HepG2 (cell line): ENCODE data around the gene TMEM127. TPM values are rescaled to one million over a fixed set of nuclear protein-coding genes. Genes with fewer than 3 reads are reported as not detected.
A peak's percentile ranks its signal among the peaks of the same experiment; 100 is the strongest.

ENCODE experiments used
- ARNT ChIP-seq: fragments of 450-650 bp; IDR thresholded peaks from 2 replicates; pipeline ENCODE4 v1.6.1; 2017
- ATRX ChIP-seq: sonication (generic); formaldehyde crosslinking; IDR thresholded peaks from 2 replicates; pipeline ENCODE4 v1.4.0; 2020; ENCODE audit warnings: missing genetic modification reagents, borderline replicate concordance
- FIP1L1 ChIP-seq: fragments of 200-400 bp; formaldehyde crosslinking; IDR thresholded peaks from 2 replicates; pipeline ENCODE4 v1.6.1; 2018; ENCODE audit warnings: low read depth, mild to moderate bottlenecking, low read length, moderate library complexity, borderline replicate concordance; ENCODE audit not compliant: insufficient read depth
- GABPB1 ChIP-seq: IDR thresholded peaks from 2 replicates; pipeline ENCODE4 v1.6.1; 2016; ENCODE audit warnings: mild to moderate bottlenecking, missing genetic modification reagents, moderate library complexity, missing compliant biosample characterization
- GLI4 ChIP-seq: sonication (generic); formaldehyde crosslinking; IDR thresholded peaks from 2 replicates; pipeline ENCODE4 v1.5.1; 2020; ENCODE audit warnings: missing genetic modification reagents, mild to moderate bottlenecking, moderate library complexity, borderline replicate concordance
- HHEX ChIP-seq: IDR thresholded peaks from 2 replicates; pipeline ENCODE4 v1.6.1; 2016; ENCODE audit warnings: control low read depth
- IRX3 ChIP-seq: sonication (generic); formaldehyde crosslinking; IDR thresholded peaks from 2 replicates; pipeline ENCODE4 v1.8.1; 2023; ENCODE audit warnings: mild to moderate bottlenecking, low read depth, missing genetic modification reagents, borderline replicate concordance
- KLF11 ChIP-seq: IDR thresholded peaks from 2 replicates; pipeline ENCODE4 v1.6.1; 2016; ENCODE audit warnings: missing compliant biosample characterization
- MED8 ChIP-seq: sonication (generic); formaldehyde crosslinking; IDR thresholded peaks from 2 replicates; pipeline ENCODE4 v1.8.1; 2023; ENCODE audit warnings: mild to moderate bottlenecking, missing genetic modification reagents; ENCODE audit not compliant: insufficient replicate concordance
- MIXL1 ChIP-seq: IDR thresholded peaks from 2 replicates; pipeline ENCODE4 v1.6.1; 2016
- NCOA1 ChIP-seq: sonication (generic); formaldehyde crosslinking; IDR thresholded peaks from 2 replicates; pipeline ENCODE4 v1.9.0; 2021; ENCODE audit warnings: missing genetic modification reagents
- SAFB2 ChIP-seq: sonication (generic); formaldehyde crosslinking; IDR thresholded peaks from 2 replicates; pipeline ENCODE4 v1.5.1; 2020; ENCODE audit warnings: missing genetic modification reagents, low read depth, mild to moderate bottlenecking, borderline replicate concordance
- SKI ChIP-seq: fragments of 450-650 bp; IDR thresholded peaks from one replicate; pipeline ENCODE4 v1.6.1; 2018; ENCODE audit warnings: mild to moderate bottlenecking; ENCODE audit not compliant: partially characterized antibody
- SOX5 ChIP-seq: IDR thresholded peaks from 2 replicates; pipeline ENCODE4 v1.6.1; 2016; ENCODE audit warnings: borderline replicate concordance
- TAF1 ChIP-seq: sonication (generic); formaldehyde crosslinking; IDR thresholded peaks from 2 replicates; pipeline ENCODE4 v1.4.0; 2020; ENCODE audit warnings: missing genetic modification reagents
- TARDBP ChIP-seq: sonication (generic); formaldehyde crosslinking; IDR thresholded peaks from 2 replicates; pipeline ENCODE4 v1.8.0; 2022; ENCODE audit warnings: mild to moderate bottlenecking, missing genetic modification reagents
- TOPORS ChIP-seq: sonication (generic); formaldehyde crosslinking; IDR thresholded peaks from 2 replicates; pipeline ENCODE4 v1.8.0; 2023; ENCODE audit warnings: mild to moderate bottlenecking, missing genetic modification reagents
- ZBTB46 ChIP-seq: sonication (generic); formaldehyde crosslinking; IDR thresholded peaks from 2 replicates; pipeline ENCODE4 v1.4.0; 2020; ENCODE audit warnings: mild to moderate bottlenecking, missing genetic modification reagents, borderline replicate concordance
- ZKSCAN8 ChIP-seq: IDR thresholded peaks from 2 replicates; pipeline ENCODE4 v1.6.1; 2016; ENCODE audit warnings: borderline replicate concordance, missing genetic modification reagents, missing compliant biosample characterization
- ZMYM2 ChIP-seq: sonication (generic); formaldehyde crosslinking; IDR thresholded peaks from 2 replicates; pipeline ENCODE4 v1.8.0; 2022; ENCODE audit warnings: mild to moderate bottlenecking, missing genetic modification reagents
- ZNF10 ChIP-seq: sonication (generic); formaldehyde crosslinking; IDR thresholded peaks from 2 replicates; pipeline ENCODE4 v1.4.0; 2020; ENCODE audit warnings: mild to moderate bottlenecking, low read depth, missing genetic modification reagents, borderline replicate concordance
- ZNF136 ChIP-seq: sonication (generic); formaldehyde crosslinking; IDR thresholded peaks from 2 replicates; pipeline ENCODE4 v1.8.1; 2022; ENCODE audit warnings: low read depth, mild to moderate bottlenecking, moderate library complexity, missing genetic modification reagents
- ZNF282 ChIP-seq: fragments of 450-650 bp; IDR thresholded peaks from 2 replicates; pipeline ENCODE4 v1.6.1; 2018; ENCODE audit not compliant: partially characterized antibody
- ZNF367 ChIP-seq: sonication (generic); formaldehyde crosslinking; IDR thresholded peaks from 2 replicates; pipeline ENCODE4 v1.4.0; 2020; ENCODE audit warnings: missing genetic modification reagents, borderline replicate concordance
- ZNF414 ChIP-seq: sonication (generic); formaldehyde crosslinking; IDR thresholded peaks from 2 replicates; pipeline ENCODE4 v1.5.0; 2020; ENCODE audit warnings: missing genetic modification reagents
- ZNF563 ChIP-seq: sonication (generic); formaldehyde crosslinking; IDR thresholded peaks from 2 replicates; pipeline ENCODE4 v1.8.0; 2022; ENCODE audit warnings: mild to moderate bottlenecking, moderate library complexity, missing genetic modification reagents
- ZNF761 ChIP-seq: sonication (generic); formaldehyde crosslinking; conservative IDR thresholded peaks from 2 replicates; pipeline ENCODE4 v1.4.0; 2020; ENCODE audit warnings: mild to moderate bottlenecking, missing genetic modification reagents
- ZNF770 ChIP-seq: sonication (generic); formaldehyde crosslinking; IDR thresholded peaks from 2 replicates; pipeline ENCODE4 v1.5.0; 2020; ENCODE audit warnings: mild to moderate bottlenecking, missing genetic modification reagents
- ZNF780A ChIP-seq: sonication (generic); formaldehyde crosslinking; IDR thresholded peaks from 2 replicates; pipeline ENCODE4 v1.8.0; 2022; ENCODE audit warnings: mild to moderate bottlenecking, missing genetic modification reagents, moderate library complexity
- ZNF850 ChIP-seq: sonication (generic); formaldehyde crosslinking; conservative IDR thresholded peaks from 2 replicates; pipeline ENCODE4 v1.9.0; 2021; ENCODE audit warnings: mild to moderate bottlenecking, missing genetic modification reagents
- polyA plus RNA-seq, 8 experiments: library from polyadenylated mRNA; depleted of rRNA in 3 of 8; stranded (reverse) in 7 of 8; unstranded in 1 of 8; fragments of >200 nt; fragmentation: Illumina TruSeq in 4 of 8; extraction: Trizol in 4 of 8; gene quantifications; 2 replicates each; pipeline versions ENCODE4 v1.2.1 to v1.2.3, GENCODE V29; 2011 to 2016; ENCODE audit warnings: low read depth in 4 of 8, missing spikeins in 1 of 8, mixed read lengths in 1 of 8; ENCODE audit not compliant: insufficient read depth in 1 of 8
- total RNA-seq, 5 experiments: library from RNA; depleted of rRNA; stranded (reverse); fragments of >200 nt; fragmentation: Illumina TruSeq; extraction: Trizol; gene quantifications; 2 replicates each; pipeline ENCODE4 v1.2.3, GENCODE V29; 2016; ENCODE audit warnings: low read depth in 1 of 5

Gene TMEM127
- total and polyA plus RNA-seq, 2 of the 13 experiments (the other 11 are each of a cell fraction or from before 2014, with no cell fraction given): 21.5 to 33.9 TPM

- TF ChIP-seq ZNF10: no peak
- TF ChIP-seq ZNF761 (CRISPR knock-in tag): no peak
- no peak for TF ChIP-seq TOPORS (CRISPR knock-in tag)
- TF ChIP-seq ATRX (CRISPR knock-in tag): no peak
- no peak for TF ChIP-seq ZNF414 (CRISPR knock-in tag)
- no peak for TF ChIP-seq ARNT
- TF ChIP-seq ZNF850: no peak
- no peak for TF ChIP-seq IRX3 (CRISPR knock-in tag)
- no peak for TF ChIP-seq ZNF780A (CRISPR knock-in tag)
- peak; percentile 74; the same call in 1 of the 2 replicates for TF ChIP-seq ZNF367 (CRISPR knock-in tag)
- TF ChIP-seq ZNF563 (CRISPR knock-in tag): 0 out of 2 replicates have a peak, but pooled peaks have one; percentile 13
- TF ChIP-seq SKI: no peak
- TF ChIP-seq ZBTB46: 0 out of 2 replicates have a peak, but pooled peaks have one; percentile 17
- no peak for TF ChIP-seq TAF1 (CRISPR knock-in tag)
- no peak for TF ChIP-seq ZNF282
- peak; percentile 15 for TF ChIP-seq MED8 (CRISPR knock-in tag)
- TF ChIP-seq GLI4: no peak
- TF ChIP-seq ZMYM2 (CRISPR knock-in tag): no peak
- peak; percentile 40; the same call in 1 of the 2 replicates for TF ChIP-seq HHEX
- 0 out of 2 replicates have a peak, but pooled peaks have one; percentile 18 for TF ChIP-seq ZNF770 (CRISPR knock-in tag)
- TF ChIP-seq FIP1L1: no peak
- TF ChIP-seq SAFB2: peak; percentile 10; the same call in 1 of the 2 replicates
- no peak for TF ChIP-seq NCOA1 (CRISPR knock-in tag)
- no peak for TF ChIP-seq ZKSCAN8 (CRISPR knock-in tag)
- TF ChIP-seq GABPB1 (CRISPR knock-in tag): no peak
- TF ChIP-seq ZNF136: no peak
- no peak for TF ChIP-seq SOX5
- no peak for TF ChIP-seq TARDBP (CRISPR knock-in tag)
- no peak for TF ChIP-seq KLF11 (CRISPR knock-in tag)
- no peak for TF ChIP-seq MIXL1
Measured at GRCh38 chr2:96265349-96265839, 403 bp downstream of the TMEM127 start (continued).
